HG03571 (cell line): ENCODE data around the gene CHEK2.
"Not testable (repeated sequence)": the region's sequence is repeated elsewhere in the genome, so short reads cannot be mapped to it uniquely, and the experiment has no call there.

Experiments used
- ATAC-seq: cut with Tn5 transposase; IDR thresholded peaks from one replicate; pipeline ENCODE4 v1.9.1; 2021; ENCODE audit not compliant: unreplicated experiment

The CHEK2 gene

DNA sequence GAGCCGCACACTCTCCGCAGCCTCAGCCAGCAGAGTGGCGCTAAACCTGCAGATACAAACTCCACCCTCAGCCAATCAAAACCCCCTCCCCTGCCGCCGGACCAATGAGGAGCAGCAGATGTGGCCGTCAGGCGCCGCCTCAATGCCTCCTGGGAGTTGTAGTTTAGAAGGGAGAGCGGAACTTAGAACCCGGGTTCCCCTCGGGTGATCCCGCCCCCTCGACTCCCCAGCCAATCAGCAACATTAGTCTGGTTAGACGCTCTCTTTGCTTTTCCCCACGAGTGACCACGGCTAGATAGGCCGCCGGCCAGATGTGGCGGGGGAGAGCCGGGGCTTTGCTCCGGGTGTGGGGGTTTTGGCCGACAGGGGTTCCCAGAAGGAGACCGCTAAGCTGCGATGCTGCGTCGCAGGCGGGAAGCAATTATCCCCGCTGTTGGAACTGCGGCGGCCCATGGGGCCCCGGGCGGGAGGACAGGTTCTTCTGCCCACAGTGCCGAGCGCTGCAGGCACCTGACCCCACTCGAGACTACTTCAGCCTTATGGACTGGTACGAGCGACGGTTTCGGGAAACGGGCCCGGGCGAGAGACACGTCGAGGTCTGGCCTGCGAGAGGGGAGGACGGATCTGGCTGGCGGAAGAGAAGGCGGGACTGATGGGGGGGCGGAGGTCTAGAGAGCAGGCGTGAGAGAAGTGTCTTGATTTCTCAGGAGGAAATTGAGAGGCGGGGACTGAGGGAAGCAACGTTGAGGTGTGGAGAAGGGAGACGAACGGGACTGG is at the start of gene CHEK2, which contains the start of gene HSCB:
Gene CHEK2, minus strand, starts transcription at position 36 of the 777 bp plus-strand sequence. CDS start 7,099 bp downstream, outside the sequence.
Gene HSCB, plus strand, starts transcription at position 255 of the 777 bp plus-strand sequence. Its CDS starts 57 bp downstream, at position 312.
- ATAC-seq = peak; percentile 85

- ATAC-seq = no peak
These were observed 49.5 kb upstream of the CHEK2 start for GRCh38 chr22:28791124-28791523.

DNA sequence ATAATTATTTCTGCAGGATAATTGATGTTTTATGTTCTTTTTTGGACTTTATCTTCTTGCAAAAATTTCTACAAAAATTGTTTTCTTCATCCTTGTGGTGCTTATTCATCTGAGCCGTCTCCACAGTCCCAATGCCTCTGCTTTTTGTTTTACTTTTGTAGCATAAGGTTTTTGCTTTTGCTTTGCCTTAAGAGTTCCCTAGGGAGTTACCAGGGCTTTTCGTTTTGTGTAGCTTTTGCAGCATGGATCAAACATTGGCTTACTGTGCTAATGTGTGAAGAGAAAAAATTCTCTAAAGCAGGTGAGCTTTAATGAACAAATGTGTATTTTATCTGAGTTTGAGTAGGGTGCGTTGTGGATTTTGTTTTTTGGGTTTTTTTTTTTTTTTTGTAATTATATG is 47.0 kb upstream of the CHEK2 start:
- no peak for ATAC-seq

DNA sequence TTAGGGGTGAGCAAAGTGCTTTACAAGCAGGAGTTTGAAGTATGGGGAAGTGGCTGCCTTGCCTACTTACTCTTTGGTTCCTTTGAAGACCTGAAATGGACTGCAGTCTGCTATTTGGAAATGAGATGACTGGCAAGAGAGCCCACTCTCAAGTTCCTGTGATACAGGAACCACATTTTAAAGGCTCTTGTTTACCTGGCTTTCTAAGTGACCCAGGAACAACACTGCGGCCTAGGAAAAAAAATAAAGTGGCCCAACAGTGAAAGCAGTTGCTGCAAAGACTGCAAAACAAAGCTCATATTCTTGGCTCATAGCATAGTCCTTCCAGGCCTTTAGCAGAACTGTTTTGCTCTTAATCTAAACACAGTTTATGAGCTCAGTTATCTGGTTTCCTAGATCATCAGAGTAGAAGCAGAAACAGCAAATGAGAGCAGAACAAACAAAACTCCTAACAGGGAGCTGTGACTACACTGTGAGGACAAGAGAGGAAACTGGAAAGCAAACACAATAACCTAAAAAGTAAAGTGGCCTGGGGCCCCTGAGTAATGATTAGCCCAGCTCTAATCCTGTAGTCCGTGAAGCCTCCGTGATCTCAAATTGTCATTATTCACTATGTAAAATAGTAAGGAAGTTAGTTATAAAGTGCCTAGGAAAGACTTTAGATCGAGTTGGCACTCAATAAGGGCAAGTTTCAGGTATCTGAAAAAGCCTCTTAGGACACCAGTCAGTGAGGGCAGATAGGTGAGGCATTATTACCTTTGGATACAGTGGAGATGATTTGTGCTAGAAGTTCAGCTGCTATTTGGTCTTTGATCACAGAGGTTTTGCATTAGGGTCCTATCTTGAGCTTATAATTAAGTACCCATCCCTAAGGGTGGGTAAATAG is 42.4 kb upstream of the CHEK2 start:
- no peak for ATAC-seq

DNA sequence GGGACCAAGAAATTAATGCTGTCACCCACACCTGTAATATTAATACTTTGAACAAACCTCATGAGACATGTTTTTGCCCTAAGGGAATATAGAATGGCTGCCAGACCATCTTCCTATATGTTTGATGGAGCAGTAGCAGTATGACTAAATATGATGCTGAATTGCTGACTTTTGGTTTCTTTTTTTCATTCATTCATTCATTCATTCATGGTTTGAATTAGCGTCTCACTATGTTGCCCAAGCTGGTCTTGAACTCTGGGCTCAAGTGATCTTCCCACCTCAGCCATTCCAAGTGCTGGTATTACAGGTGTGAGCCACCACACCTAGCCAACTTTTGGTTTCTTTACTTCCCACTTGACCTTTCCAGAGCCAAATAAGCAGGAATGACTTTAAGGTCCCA is 38.7 kb upstream of the CHEK2 start:
- no peak for ATAC-seq

- ATAC-seq = no peak
These were observed 38.2 kb upstream of the CHEK2 start for GRCh38 chr22:28779833-28780232.

GRCh38 chr22:28774378-28774777 is 32.8 kb upstream of the CHEK2 start:
- ATAC-seq = no peak

- peak; percentile 18 for ATAC-seq
These were observed 31.8 kb upstream of the CHEK2 start for GRCh38 chr22:28773461-28773867.

- ATAC-seq = peak; percentile 76
These were observed 31.2 kb upstream of the CHEK2 start, which contains the start of gene CCDC117 for GRCh38 chr22:28772633-28773460. Gene CCDC117, plus strand, starts transcription at chr22:28772695. Its CDS starts 155 bp downstream, at chr22:28772850.

GRCh38 chr22:28771195-28771791 is 29.7 kb upstream of the CHEK2 start:
- no peak for ATAC-seq

DNA sequence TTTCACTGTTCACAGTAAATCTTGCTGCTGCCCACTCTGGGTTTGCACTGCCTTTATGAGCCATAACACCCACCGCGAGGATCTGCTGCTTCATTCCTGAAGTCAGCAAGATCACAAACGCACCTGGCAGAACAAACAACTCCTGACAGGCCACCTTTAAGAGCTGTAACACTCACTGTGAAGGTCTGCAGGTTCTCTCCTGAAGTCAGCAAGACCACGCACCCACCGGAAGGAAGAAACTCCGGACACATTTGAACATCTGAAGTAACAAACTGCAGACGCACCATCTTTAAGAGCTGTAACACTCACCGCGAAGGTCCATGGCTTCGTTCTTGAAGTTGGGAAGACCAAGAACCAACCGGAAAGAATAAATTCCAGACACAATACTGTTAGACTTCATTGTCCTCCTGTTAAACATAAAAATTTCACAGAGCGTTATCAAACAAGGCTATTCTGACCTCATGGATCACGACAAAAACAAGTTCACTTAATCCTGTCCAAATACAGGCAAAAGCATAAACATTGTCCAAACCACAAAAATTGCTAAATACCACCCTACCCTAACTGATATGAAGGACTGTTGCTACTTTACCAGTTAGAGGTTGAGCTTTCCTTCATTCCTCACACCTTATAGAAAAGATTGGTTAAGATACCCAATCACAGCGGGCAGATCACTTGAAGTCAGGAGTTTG is 27.9 kb upstream of the CHEK2 start:
- no peak for ATAC-seq

GRCh38 chr22:28768701-28769393 is 27.2 kb upstream of the CHEK2 start:
- no peak for ATAC-seq

GRCh38 chr22:28766628-28767027 is 25.0 kb upstream of the CHEK2 start:
- no peak for ATAC-seq

GRCh38 chr22:28762000-28762399 is 20.4 kb upstream of the CHEK2 start:
- not testable (repeated sequence) for ATAC-seq

- no peak for ATAC-seq
These were observed 19.8 kb upstream of the CHEK2 start for GRCh38 chr22:28761449-28761755.

DNA sequence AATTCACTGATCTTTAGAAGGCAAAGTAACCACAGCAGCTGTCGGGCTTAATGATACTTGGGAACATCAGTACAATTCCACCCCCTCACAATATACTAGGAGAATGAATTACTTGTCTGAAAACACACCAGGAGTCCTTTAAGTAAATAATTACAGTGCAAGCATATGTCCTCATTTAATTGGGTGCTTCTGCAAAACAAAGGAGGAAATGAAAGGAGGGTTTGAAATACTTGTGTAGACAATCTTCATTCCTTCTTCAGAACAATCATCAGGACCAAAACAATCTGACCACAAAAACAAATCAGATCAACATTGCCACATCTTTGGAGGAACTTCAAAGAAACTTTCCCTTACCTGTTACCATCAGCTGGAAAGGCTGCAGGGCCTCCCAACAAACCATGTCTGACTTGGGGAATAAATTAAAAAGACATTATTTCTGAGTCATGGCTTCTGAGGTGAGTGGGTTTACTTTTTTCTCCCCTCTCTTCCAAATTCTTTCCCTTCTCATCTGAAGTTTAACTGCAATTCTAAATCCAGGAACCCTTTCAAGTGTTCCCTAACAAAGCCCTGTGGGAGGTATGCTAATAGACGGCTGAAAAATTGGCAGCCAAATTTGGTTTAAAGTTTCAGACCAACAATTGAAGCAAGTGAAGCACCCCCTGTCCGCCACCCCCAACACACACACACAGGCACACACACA is 18.4 kb upstream of the CHEK2 start:
- ATAC-seq = no peak

DNA sequence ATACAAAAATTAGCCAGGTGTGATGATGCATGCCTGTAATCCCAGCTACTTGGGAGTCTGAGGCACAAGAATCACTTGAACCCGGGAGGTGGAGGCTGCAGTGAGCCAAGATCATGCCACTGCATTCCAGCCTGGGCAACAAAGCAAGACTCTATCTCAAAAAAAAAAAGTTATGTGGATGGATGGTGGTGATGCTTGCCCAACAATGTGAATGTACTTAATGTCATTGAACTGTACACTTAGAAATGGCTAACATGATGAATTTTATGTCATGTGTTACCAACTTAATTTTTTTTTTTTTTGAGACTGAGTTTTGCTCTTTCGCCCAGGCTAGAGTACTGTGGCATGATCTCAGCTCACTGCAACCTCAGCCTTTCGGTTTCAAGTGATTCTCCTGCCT is 12.9 kb upstream of the CHEK2 start:
- ATAC-seq = not testable (repeated sequence)

- ATAC-seq = no peak
These were observed 8.9 kb upstream of the CHEK2 start for GRCh38 chr22:28750471-28750881.

DNA sequence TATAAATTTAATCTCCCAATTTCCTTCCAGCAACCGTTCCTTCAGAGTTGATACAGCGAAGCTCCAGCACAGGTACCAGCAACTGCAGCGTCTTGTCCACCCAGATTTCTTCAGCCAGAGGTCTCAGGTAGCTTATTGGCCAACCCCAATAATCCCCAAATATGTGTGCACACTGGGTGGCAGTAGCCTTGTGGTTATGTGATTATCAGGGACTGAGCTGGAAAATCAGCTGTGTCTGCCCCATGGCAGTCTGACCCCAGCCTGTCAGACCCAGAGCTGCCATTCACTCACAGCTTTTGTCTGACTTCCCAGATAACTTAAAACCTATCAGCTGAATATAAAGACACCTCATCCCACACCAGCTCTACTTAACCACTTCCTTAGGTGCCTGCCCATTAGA is 2.2 kb upstream of the CHEK2 start:
- ATAC-seq = no peak
